Suprapubic skin (tissue), 4 donors: Measurements from ENCODE around the gene SLC6A6. TPM values are rescaled to one million over a fixed set of nuclear protein-coding genes. Genes with fewer than 3 reads are reported as not detected.

Source experiments
- DNase-seq, 2 donors: peaks; one replicate each; pipeline ENCODE4 v3.0.0-alpha.2; 2019; ENCODE audit warnings: low spot score in 2 of 2
- H3K27ac ChIP-seq: fragments of 200-600 bp; sonication (generic); one replicate; pipeline ENCODE4 v1.5.1; 2019
- H3K27me3 ChIP-seq: fragments of 200-600 bp; sonication (generic); one replicate; pipeline ENCODE4 v1.5.1; 2019
- H3K36me3 ChIP-seq: fragments of 200-600 bp; sonication (generic); one replicate; pipeline ENCODE4 v1.5.1; 2019
- H3K4me1 ChIP-seq: fragments of 200-600 bp; sonication (generic); one replicate; pipeline ENCODE4 v1.5.1; 2019
- H3K4me3 ChIP-seq: fragments of 200-600 bp; sonication (generic); one replicate; pipeline ENCODE4 v1.5.1; 2019; ENCODE audit warnings: mild to moderate bottlenecking
- H3K9me3 ChIP-seq: fragments of 200-600 bp; sonication (generic); one replicate; pipeline ENCODE4 v1.5.1; 2019
- EP300 ChIP-seq: sonication (generic); formaldehyde crosslinking; IDR thresholded peaks from one replicate; pipeline ENCODE4 v1.6.1; 2017; ENCODE audit warnings: antibody characterized with exemption
- POLR2A ChIP-seq, 2 donors: fragments of 450-650 bp; IDR thresholded peaks; one replicate each; pipeline ENCODE4 v1.6.1; 2017; ENCODE audit warnings: antibody characterized with exemption in 2 of 2, mild to moderate bottlenecking in 2 of 2, moderate library complexity in 2 of 2
- POLR2AphosphoS5 ChIP-seq, 3 donors: sonication (generic); formaldehyde crosslinking; IDR thresholded peaks; one replicate each; pipeline ENCODE4 v1.6.1; 2017; ENCODE audit warnings: antibody characterized with exemption in 3 of 3
- WGBS: methylation state at CpG from one replicate; pipeline ENCODE4 v1.1.5; 2018; 5-methylcytosine and 5-hydroxymethylcytosine counted together
- total RNA-seq, 4 donors: library from RNA; depleted of rRNA; stranded (reverse); fragments of >200 nt; gene quantifications; one replicate each; pipeline ENCODE4 v1.1.0, GENCODE V29; 2016
- TF ChIP-seq, protein P1 (sequence below), 2 donors: fragments of 200-600 bp in 1 of 2; fragments of 450-650 bp in 1 of 2; sonication (generic) in 1 of 2; IDR thresholded peaks; one replicate each; pipeline ENCODE4 v1.5.1; 2016 to 2019; ENCODE audit warnings: antibody characterized with exemption in 2 of 2, mild to moderate bottlenecking in 1 of 2, moderate library complexity in 1 of 2

SLC6A6 gene
- total RNA-seq, 4 donors from 2014 or later, result 85.4 to 149 (median 102) TPM

DNA sequence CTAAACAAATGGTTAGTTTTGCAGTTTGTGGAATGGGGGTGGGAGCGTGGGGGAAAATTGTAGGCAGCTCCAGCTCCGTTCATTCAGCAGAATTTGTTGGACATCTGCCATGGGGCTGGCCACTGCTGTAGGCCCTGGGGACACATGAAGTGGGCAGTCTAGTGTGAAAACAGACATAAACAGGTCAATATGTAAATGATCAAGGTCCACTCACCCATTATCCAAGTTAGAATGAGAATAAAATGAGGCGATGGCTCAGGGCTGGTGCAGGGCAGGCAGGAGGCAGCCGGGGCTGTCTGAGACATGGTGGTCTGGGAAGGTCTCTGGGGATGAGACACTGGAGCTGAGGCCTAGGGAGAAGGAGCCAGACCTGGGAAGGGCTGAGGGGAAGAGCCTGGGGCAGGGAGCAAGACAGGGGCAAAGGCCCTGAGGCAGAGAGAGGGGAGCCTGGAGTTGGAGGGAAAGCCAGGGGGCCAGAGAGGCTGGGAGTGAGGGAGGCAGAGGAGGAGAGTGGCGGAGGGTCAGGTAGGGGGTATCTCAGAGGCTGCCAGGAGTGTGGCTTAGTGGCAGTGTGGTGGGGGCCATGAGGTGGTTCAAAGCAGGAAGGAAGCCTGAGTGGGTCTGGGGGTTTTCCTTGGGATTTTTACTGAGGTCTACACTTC lies 6.2 kb upstream of the SLC6A6 start:
- H3K27ac ChIP-seq, result no peak overlapping the region
- no peaks in the 10 kb centered on the region for H3K4me1 ChIP-seq
- TF ChIP-seq POLR2AphosphoS5 (IDR thresholded peaks at IDR 0.05), result no peak
- TF ChIP-seq EP300, result no peak
- TF ChIP-seq, protein P1, sequence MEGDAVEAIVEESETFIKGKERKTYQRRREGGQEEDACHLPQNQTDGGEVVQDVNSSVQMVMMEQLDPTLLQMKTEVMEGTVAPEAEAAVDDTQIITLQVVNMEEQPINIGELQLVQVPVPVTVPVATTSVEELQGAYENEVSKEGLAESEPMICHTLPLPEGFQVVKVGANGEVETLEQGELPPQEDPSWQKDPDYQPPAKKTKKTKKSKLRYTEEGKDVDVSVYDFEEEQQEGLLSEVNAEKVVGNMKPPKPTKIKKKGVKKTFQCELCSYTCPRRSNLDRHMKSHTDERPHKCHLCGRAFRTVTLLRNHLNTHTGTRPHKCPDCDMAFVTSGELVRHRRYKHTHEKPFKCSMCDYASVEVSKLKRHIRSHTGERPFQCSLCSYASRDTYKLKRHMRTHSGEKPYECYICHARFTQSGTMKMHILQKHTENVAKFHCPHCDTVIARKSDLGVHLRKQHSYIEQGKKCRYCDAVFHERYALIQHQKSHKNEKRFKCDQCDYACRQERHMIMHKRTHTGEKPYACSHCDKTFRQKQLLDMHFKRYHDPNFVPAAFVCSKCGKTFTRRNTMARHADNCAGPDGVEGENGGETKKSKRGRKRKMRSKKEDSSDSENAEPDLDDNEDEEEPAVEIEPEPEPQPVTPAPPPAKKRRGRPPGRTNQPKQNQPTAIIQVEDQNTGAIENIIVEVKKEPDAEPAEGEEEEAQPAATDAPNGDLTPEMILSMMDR (IDR thresholded peaks at IDR 0.05), result no peak
- no peak for TF ChIP-seq POLR2A (IDR thresholded peaks at IDR 0.05)
- DNase-seq, result no peak
- H3K27me3 ChIP-seq, result no peaks in the 10 kb centered on the region
- no peaks in the 10 kb centered on the region for H3K9me3 ChIP-seq
- no peak overlapping the region for H3K4me3 ChIP-seq
- H3K36me3 ChIP-seq, result no peaks in the 10 kb centered on the region
- WGBS, result 78% methylated on average over 5 of the region's 5 CpGs

DNA sequence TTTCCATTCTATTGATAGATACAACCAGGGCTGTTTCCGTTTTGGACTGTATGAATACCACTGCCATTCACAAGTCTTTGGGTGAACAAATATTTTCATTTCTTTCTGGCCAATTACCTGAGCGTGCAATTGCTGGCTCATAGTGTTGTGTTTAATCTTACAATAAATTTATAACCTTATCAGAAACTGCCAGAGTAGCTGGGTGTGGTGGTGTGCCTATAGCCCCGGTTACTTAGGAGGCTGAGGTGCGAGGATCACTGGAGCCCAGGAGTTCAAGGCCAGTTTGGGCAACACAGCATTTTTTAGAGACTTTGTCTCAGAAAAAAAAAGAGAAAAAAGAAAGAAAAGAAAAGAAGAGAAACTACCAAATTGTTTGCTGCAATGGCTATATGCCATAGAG lies 5.4 kb upstream of the SLC6A6 start:
- no peak overlapping the region for H3K4me3 ChIP-seq
- TF ChIP-seq EP300, result no peak
- no peak for TF ChIP-seq POLR2A (IDR thresholded peaks at IDR 0.05)
- TF ChIP-seq, protein P1 (IDR thresholded peaks at IDR 0.05), result no peak
- TF ChIP-seq POLR2AphosphoS5 (IDR thresholded peaks at IDR 0.05), result no peak
- H3K27me3 ChIP-seq, result no peaks in the 10 kb centered on the region
- no peaks in the 10 kb centered on the region for H3K9me3 ChIP-seq
- DNase-seq, result no peak
- WGBS, result 72% methylated on average over 4 of the region's 4 CpGs
- H3K4me1 ChIP-seq, result peaks cover 7% of the 10 kb centered on the region
- H3K36me3 ChIP-seq, result no peaks in the 10 kb centered on the region
- no peak overlapping the region for H3K27ac ChIP-seq

- Histone ChIP-seq H3K9me3 (no peaks in the 10 kb centered on the region), H3K36me3 (no peaks in the 10 kb centered on the region), H3K4me1 (peaks cover 8% of the 10 kb centered on the region), H3K4me3 (no peak overlapping the region), H3K27ac (no peak overlapping the region), H3K27me3 (no peaks in the 10 kb centered on the region)
- TF ChIP-seq POLR2A (IDR thresholded peaks at IDR 0.05) (no peak), POLR2AphosphoS5 (IDR thresholded peaks at IDR 0.05) (no peak), EP300 (no peak)
- TF ChIP-seq, protein P1 (IDR thresholded peaks at IDR 0.05), result no peak
- WGBS, result 75% methylated on average over 1 of the region's 3 CpGs
- DNase-seq, result no peak
Observed at GRCh38 chr3:14397531-14397930, 4.9 kb upstream of the SLC6A6 start.

- WGBS, result 82% methylated on average over 12 of the region's 14 CpGs
- Histone ChIP-seq H3K36me3 (no peaks in the 10 kb centered on the region), H3K27me3 (no peaks in the 10 kb centered on the region), H3K4me1 (peaks cover 11% of the 10 kb centered on the region), H3K9me3 (no peaks in the 10 kb centered on the region), H3K27ac (no peak overlapping the region), H3K4me3 (no peak overlapping the region)
- no peak for DNase-seq
- TF ChIP-seq POLR2A (IDR thresholded peaks at IDR 0.05) (no peak), EP300 (no peak), POLR2AphosphoS5 (IDR thresholded peaks at IDR 0.05) (no peak)
- TF ChIP-seq, protein P1 (IDR thresholded peaks at IDR 0.05), result no peak
Observed at GRCh38 chr3:14397940-14398796, 4.2 kb upstream of the SLC6A6 start.

- no peak overlapping the region for H3K27ac ChIP-seq
- no peaks in the 10 kb centered on the region for H3K36me3 ChIP-seq
- DNase-seq, result no peak
- WGBS, result 76% methylated on average over 2 of the region's 2 CpGs
- no peak overlapping the region for H3K4me3 ChIP-seq
- H3K27me3 ChIP-seq, result no peaks in the 10 kb centered on the region
- H3K4me1 ChIP-seq, result peaks cover 17% of the 10 kb centered on the region
- H3K9me3 ChIP-seq, result no peaks in the 10 kb centered on the region
- TF ChIP-seq POLR2AphosphoS5 (IDR thresholded peaks at IDR 0.05) (no peak), EP300 (no peak), POLR2A (IDR thresholded peaks at IDR 0.05) (no peak)
- TF ChIP-seq, protein P1 (IDR thresholded peaks at IDR 0.05), result no peak
Observed at GRCh38 chr3:14398797-14399106, 3.7 kb upstream of the SLC6A6 start.
